Choroid plexus epithelial cell (primary cell): Measurements from ENCODE around the gene DNASE1L2.
"Not testable (repeated sequence)": the region's sequence is repeated elsewhere in the genome, so short reads cannot be mapped to it uniquely, and the experiment has no call there.

Experiments used
- DNase-seq: peaks from one replicate; pipeline ENCODE4 v3.0.0-alpha.2; 2010; ENCODE audit warnings: low read depth
- H3K4me3 ChIP-seq: 2 replicates; pipeline ENCODE4 v1.5.1; 2011; ENCODE audit warnings: low read depth, mild to moderate bottlenecking, control low read depth, low read length, moderate library complexity
- CTCF ChIP-seq: conservative IDR thresholded peaks from 2 replicates; pipeline ENCODE4 v1.5.1; 2011; ENCODE audit warnings: low read depth, mild to moderate bottlenecking, control low read depth, inconsistent platforms, low read length, moderate library complexity

Gene DNASE1L2

DNA sequence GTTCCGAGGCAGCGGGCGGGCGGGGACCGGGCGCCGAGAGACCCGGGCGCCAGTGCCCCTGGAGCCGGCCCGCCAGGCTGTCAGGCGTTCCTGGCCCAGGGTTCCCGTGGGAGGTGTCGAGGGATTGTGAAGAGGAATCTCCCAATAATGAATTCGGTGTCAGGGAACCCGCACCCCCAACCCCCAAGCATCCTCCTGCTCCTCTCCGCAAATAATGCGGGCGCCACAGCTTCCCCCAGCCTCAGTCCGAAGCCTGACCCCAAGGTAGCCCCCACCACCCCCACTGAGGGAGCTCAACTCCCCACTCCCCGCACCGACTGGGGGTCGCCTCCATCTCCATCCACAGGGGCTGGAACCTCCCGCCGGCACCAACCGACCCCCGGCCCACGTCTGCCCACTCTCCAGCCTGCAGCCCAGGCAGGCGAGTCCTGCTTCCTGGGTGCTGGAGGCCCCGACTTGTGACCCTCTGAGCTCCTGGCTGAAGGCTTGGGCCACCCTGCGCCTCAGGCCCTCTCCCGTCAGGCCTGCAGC lies 39.2 kb upstream of the DNASE1L2 start:
- no peak for DNase-seq
- no peak overlapping the region for H3K4me3 ChIP-seq

GRCh38 chr16:2197765-2198164 lies 38.5 kb upstream of the DNASE1L2 start:
- H3K4me3 ChIP-seq, result no peak overlapping the region
- TF ChIP-seq CTCF, result no peak
- no peak for DNase-seq

More for the DNA sequence above, 39.2 kb upstream of the DNASE1L2 start:
- no peak for TF ChIP-seq CTCF

DNA sequence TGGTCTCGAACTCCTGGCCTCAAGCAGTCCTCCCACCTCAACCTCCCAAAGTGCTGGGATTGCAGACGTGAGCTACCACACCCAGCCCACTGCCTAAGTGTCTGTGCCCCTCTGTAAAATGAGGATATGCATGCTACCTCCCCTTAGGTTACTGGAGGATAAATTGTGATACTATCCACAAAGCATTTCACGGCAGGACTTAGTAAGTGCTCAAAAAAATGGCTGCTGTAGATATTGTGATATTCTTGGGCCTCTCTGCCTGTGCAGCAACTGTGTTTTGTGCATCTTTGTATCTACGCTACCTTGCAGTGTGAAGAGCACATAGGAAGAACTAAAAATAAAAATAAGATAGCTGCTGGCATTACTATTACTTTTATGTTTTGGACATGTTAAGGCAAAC lies 38.0 kb upstream of the DNASE1L2 start:
- H3K4me3 ChIP-seq, result no peak overlapping the region
- DNase-seq, result no peak
- no peak for TF ChIP-seq CTCF

DNA sequence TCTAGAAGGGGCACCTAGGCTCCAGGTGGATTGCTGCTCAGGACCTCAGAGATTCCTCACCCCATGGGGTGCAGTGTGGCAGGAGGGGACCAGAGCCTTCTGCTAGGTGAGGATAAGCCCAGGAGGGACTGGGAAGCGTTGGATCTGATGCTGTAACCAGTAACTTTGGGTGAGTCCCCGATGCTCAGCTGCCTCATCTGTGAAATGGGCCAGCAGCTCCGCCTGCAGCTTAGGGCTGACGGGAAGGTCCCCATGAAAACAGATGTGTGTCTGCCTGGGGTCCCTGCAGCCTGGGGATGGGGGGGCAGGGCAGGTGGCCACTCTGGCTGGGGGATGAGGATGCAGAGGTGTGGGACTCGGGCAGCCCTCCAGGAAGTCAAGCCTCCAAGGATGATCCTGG lies 37.1 kb upstream of the DNASE1L2 start:
- DNase-seq, result no peak
- TF ChIP-seq CTCF, result no peak
- no peak overlapping the region for H3K4me3 ChIP-seq

DNA sequence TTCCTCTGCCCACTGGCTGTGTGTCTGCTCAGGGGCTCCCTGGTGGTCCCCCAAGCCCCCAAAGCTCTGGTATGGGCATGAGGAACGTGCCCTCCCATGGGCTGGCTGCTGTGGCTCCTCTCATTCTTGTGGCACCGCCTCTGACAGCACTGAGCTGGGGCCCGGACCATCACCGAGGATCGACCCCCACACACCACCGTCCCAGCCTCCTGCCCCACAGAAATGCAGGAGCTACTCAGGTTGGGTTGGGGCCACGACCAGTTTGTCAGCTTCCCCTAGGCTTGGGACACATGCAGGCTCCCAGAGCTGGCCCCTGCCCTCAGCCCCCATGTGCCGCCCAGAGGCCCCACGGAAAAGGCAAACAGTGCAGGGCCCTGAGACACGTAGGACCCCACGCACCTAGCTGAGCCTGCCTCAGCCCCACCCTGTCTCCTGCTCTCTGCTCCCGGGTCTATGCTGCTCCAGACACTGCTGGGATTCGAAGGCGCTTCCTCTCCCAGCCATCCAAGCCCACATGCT lies 36.6 kb upstream of the DNASE1L2 start:
- TF ChIP-seq CTCF, result no peak
- no peak for DNase-seq
- H3K4me3 ChIP-seq, result no peak overlapping the region

- DNase-seq, result no peak
- no peak overlapping the region for H3K4me3 ChIP-seq
- TF ChIP-seq CTCF, result no peak
These were observed 35.9 kb upstream of the DNASE1L2 start for GRCh38 chr16:2200313-2200712.

- H3K4me3 ChIP-seq, DNase-seq: not testable (repeated sequence)
These were observed 33.0 kb upstream of the DNASE1L2 start for GRCh38 chr16:2203119-2203688.
